ENCODE measurements around the gene RPP38. TPM values are rescaled to one million over a fixed set of nuclear protein-coding genes. Genes with fewer than 3 reads are reported as not detected.

Gene RPP38
- total RNA-seq, 1 donor: 10.7 TPM

DNA sequence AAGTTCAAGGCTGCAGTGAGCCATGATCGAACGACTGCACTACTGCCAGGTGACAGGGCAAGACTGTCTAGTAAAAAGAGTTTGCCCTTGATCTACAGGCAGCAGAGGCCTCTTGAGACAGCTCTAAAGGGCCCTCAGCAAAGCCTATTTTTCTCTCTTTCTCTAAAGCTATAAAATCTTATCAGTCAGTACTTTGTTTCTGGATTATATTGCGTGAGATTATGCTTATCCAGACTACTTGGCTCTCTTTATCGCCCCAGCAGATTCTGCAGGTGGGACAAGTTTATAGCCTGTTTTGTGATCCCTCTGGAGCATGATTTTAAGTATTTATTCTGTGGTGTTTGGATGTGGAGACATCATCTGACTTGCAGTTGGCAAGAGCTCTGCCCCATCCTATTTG, 2.7 kb downstream of the RPP38 start:
- no peak overlapping the region for H3K4me3 ChIP-seq (ENCODE audit: low read depth, low read length)
- no peak for DNase-seq (ENCODE audit: low read depth)
- TF ChIP-seq, protein P1, sequence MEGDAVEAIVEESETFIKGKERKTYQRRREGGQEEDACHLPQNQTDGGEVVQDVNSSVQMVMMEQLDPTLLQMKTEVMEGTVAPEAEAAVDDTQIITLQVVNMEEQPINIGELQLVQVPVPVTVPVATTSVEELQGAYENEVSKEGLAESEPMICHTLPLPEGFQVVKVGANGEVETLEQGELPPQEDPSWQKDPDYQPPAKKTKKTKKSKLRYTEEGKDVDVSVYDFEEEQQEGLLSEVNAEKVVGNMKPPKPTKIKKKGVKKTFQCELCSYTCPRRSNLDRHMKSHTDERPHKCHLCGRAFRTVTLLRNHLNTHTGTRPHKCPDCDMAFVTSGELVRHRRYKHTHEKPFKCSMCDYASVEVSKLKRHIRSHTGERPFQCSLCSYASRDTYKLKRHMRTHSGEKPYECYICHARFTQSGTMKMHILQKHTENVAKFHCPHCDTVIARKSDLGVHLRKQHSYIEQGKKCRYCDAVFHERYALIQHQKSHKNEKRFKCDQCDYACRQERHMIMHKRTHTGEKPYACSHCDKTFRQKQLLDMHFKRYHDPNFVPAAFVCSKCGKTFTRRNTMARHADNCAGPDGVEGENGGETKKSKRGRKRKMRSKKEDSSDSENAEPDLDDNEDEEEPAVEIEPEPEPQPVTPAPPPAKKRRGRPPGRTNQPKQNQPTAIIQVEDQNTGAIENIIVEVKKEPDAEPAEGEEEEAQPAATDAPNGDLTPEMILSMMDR (IDR thresholded peaks at IDR 0.05; ENCODE audit: insufficient read depth, low read length): no peak

- H3K4me3 ChIP-seq (ENCODE audit: low read depth, low read length): no peak overlapping the region
- TF ChIP-seq, protein P1 (IDR thresholded peaks at IDR 0.05; ENCODE audit: insufficient read depth, low read length): no peak
- no peak for DNase-seq (ENCODE audit: low read depth)
Observed at GRCh38 chr10:15103513-15103912, 6.4 kb downstream of the RPP38 start.

DNA sequence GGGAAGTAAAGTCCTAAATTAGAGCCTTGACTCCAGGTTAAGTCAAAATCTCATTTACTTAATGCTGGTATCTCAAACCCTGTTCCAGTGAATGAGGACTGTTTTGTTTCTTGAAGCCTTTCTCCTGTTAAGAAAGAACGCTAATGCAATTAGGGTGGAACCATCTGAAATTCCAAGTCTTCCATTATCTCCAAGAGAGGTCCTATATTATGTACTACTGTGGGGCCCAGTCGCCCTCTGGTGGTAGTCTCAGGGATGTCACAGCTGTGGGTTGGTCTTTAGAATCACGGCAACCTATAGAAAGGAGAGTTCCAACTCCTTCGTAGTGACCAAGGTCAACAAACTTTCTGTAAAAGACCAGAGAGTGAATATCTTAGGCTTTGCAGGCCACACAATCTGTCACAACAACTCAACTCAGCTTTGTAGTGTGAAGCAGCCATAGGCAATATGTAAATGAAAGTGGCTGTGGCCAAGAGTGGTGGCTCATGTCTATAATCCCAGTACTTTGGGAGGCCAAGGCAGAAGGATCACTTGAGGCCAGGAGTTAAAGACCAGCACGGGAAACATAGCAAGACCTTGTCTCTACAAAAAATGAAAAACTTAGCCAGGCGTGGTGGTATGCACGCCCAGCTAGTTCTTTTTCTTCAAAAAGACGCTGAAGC, 9.3 kb downstream of the RPP38 start:
- TF ChIP-seq, protein P1 (IDR thresholded peaks at IDR 0.05; ENCODE audit: insufficient read depth, low read length): peak; percentile 91
- H3K4me3 ChIP-seq (ENCODE audit: low read depth, low read length): no peak overlapping the region
- peak; percentile 78 for DNase-seq (ENCODE audit: low read depth)

DNA sequence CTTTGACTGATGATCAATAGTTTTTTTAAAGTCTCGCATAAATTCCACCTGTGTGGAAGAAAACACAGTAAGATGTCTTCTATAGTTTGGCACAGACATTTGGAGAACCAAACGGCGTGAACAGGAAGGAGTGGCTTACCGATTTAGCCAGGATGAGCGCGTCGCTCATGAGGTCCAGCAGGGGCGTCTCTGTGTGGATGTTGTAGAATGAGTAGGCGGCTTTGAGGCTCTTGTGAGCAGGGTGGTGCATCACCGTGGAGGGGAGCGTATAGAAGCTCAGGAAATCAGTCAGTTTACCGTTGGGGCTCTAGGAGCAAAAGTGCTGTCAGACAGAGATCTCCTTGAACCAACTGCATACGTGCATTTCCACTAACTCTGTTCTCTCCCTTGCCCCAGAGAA, 15.5 kb downstream of the RPP38 start:
- no peak overlapping the region for H3K4me3 ChIP-seq (ENCODE audit: low read depth, low read length)
- no peak for DNase-seq (ENCODE audit: low read depth)
- TF ChIP-seq, protein P1 (IDR thresholded peaks at IDR 0.05; ENCODE audit: insufficient read depth, low read length): no peak

DNA sequence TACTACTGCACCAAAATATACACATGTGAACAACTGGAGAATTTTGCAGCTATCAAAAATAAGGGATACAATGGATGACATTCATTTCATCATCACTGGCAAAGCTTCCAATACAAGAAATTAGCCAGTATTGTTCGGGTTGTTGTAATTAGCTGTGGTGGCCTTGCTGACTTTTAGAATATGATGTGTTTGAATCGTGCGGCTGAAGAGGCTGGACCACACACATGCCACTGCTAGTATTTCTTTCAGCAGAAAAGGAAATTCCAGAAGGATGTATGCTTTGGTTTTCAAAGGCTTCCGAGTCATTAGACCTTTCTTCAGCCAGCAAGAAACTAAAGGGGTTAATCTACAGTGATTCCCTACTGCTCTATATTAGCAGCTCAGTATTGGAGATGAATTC, 16.6 kb downstream of the RPP38 start:
- TF ChIP-seq, protein P1 (IDR thresholded peaks at IDR 0.05; ENCODE audit: insufficient read depth, low read length): no peak
- no peak for DNase-seq (ENCODE audit: low read depth)
- no peak overlapping the region for H3K4me3 ChIP-seq (ENCODE audit: low read depth, low read length)

DNA sequence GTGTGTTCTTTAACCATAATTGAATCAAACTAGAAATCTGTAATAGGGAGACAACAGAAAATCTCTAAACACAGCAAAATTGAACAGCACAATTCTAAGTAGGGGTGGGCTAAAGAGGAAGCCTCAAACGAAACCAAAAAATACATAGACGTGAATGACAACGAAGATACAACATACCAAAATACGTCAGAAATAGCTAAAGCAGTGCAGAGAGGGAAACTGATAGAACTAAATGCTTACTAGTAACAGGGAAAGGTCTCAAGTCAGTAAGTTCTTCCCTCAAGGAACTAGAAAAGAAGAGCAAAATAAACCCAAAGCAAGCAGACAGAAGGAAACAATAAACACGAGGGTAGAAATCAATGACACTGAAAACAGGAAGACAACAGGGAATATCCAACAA, 19.1 kb downstream of the RPP38 start:
- DNase-seq (ENCODE audit: low read depth): no peak
- H3K4me3 ChIP-seq (ENCODE audit: low read depth, low read length): no peak overlapping the region
- TF ChIP-seq, protein P1 (IDR thresholded peaks at IDR 0.05; ENCODE audit: insufficient read depth, low read length): no peak

DNA sequence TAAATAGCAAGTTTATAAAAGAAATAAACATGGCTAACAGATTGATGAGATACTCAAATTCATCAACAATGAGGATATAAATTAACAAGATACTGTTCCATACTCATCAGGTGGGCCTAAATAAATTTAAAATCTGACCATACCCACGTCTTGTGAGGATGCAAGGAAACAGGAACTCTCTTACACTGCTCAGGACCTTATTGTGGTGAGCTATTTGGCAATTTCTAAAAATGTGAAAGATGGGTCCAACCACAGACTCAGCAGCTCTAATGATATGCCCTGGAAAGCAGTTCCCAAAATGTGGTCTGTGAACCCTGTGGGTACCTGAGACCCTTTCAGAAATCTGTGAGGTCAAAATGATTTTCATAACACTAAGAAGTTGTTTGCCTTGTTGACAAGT, 21.5 kb downstream of the RPP38 start:
- TF ChIP-seq, protein P1 (IDR thresholded peaks at IDR 0.05; ENCODE audit: insufficient read depth, low read length): no peak
- no peak overlapping the region for H3K4me3 ChIP-seq (ENCODE audit: low read depth, low read length)
- no peak for DNase-seq (ENCODE audit: low read depth)
